Spleen (tissue), 11 donors: ENCODE results near the gene GRK4. TPM values are rescaled to one million over a fixed set of nuclear protein-coding genes. Genes with fewer than 3 reads are reported as not detected.
A peak's percentile ranks its signal among the peaks of the same experiment; 100 is the strongest.

Source experiments
- DNase-seq: peaks from one replicate; pipeline ENCODE4 v3.0.0-alpha.2; 2020
- H3K27ac ChIP-seq, 8 donors: fragments of 200-600 bp; sonication (generic) in 7 of 8; 1 replicate in 4 of 8; 2 replicates in 4 of 8; pipeline versions ENCODE4 v1.5.0 to v1.8.0; 2016 to 2021; ENCODE audit warnings: inconsistent platforms in 4 of 8, mild to moderate bottlenecking in 4 of 8, moderate library complexity in 1 of 8
- H3K27me3 ChIP-seq, 7 donors: fragments of 200-600 bp; sonication (generic) in 6 of 7; replicated peaks in 1 of 7; 1 replicate in 4 of 7; 2 replicates in 3 of 7; pipeline versions ENCODE4 v1.5.0 to v1.8.0; 2016 to 2021; ENCODE audit warnings: inconsistent platforms in 3 of 7, mild to moderate bottlenecking in 1 of 7
- H3K36me3 ChIP-seq, 6 donors: fragments of 200-600 bp; sonication (generic) in 5 of 6; 1 replicate in 4 of 6; 2 replicates in 2 of 6; pipeline versions ENCODE4 v1.5.0 to v1.8.0; 2016 to 2021; ENCODE audit warnings: inconsistent platforms in 2 of 6
- H3K4me1 ChIP-seq, 6 donors: fragments of 200-600 bp; sonication (generic) in 5 of 6; 1 replicate in 3 of 6; 2 replicates in 3 of 6; pipeline versions ENCODE4 v1.5.0 to v1.8.0; 2016 to 2021; ENCODE audit warnings: inconsistent platforms in 3 of 6
- H3K4me3 ChIP-seq, 8 donors: fragments of 200-600 bp; sonication (generic) in 7 of 8; 1 replicate in 4 of 8; 2 replicates in 4 of 8; pipeline versions ENCODE4 v1.5.0 to v1.8.0; 2016 to 2021; ENCODE audit warnings: inconsistent platforms in 4 of 8, mild to moderate bottlenecking in 4 of 8, moderate library complexity in 2 of 8
- H3K9me3 ChIP-seq, 8 donors: fragments of 200-600 bp; sonication (generic) in 7 of 8; 1 replicate in 4 of 8; 2 replicates in 4 of 8; pipeline versions ENCODE4 v1.5.0 to v1.8.0; 2016 to 2021; ENCODE audit warnings: inconsistent platforms in 4 of 8
- CTCF ChIP-seq, 11 experiments: fragments of 200-600 bp in 7 of 11; fragments of 450-650 bp in 4 of 11; sonication (generic) in 4 of 11; IDR thresholded peaks in 8 of 11; conservative IDR thresholded peaks in 3 of 11; 1 replicate in 7 of 11; 2 replicates in 4 of 11; pipeline versions ENCODE4 v1.4.0 to v1.8.0; 2016 to 2021; ENCODE audit warnings: antibody characterized with exemption in 11 of 11, inconsistent platforms in 4 of 11, mild to moderate bottlenecking in 1 of 11
- POLR2A ChIP-seq, 3 donors: fragments of 450-650 bp; IDR thresholded peaks; one replicate each; pipeline ENCODE4 v1.5.1; 2017; ENCODE audit warnings: antibody characterized with exemption in 3 of 3, mild to moderate bottlenecking in 1 of 3
- POLR2AphosphoS5 ChIP-seq, 3 donors: sonication (generic); formaldehyde crosslinking; IDR thresholded peaks; one replicate each; pipeline ENCODE4 v1.5.1; 2017; ENCODE audit warnings: antibody characterized with exemption in 3 of 3
- WGBS, 5 donors: extraction: QIAGEN DNeasy Blood & Tissue Kit in 3 of 5; methylation state at CpG; one replicate each; pipeline versions ENCODE4 v1.1.5 to v1.1.7; 2013 to 2018; 5-methylcytosine and 5-hydroxymethylcytosine counted together
- intact Hi-C: fragments of 100-400 bp; cut with DNase I; formaldehyde crosslinking; loops from one replicate; pipeline ENCODE4 v1.15.0; 2023; ENCODE audit warnings: low total_unique reads
- polyA plus RNA-seq, 3 donors: library from polyadenylated mRNA; stranded (reverse); fragments of 200-250 nt; gene quantifications; one replicate each; pipeline ENCODE4 v1.2.1, GENCODE V29; 2013
- total RNA-seq, 7 donors: library from RNA; depleted of rRNA in 3 of 7; stranded (reverse); fragments of >200 nt in 3 of 7; fragmentation: NEBNext Ultra II Directional in 4 of 7; extraction: Animal tissue kit (Norgen Biotek cat#: 25700) in 4 of 7; gene quantifications; one replicate each; pipeline versions ENCODE4 v1.1.0 to v1.2.1, GENCODE V29; 2016 to 2021
- donor health status: healthy with polysubstance abuse.
- donor health status: DM: no; HTN: no; CAD: no; lungs with moderate emphysema.
- donor health status: DM: no; HTN: no; CAD: no.
- donor health status: Bipolar disorder and iron deficiency.
- donor health status: healthy.
- donor health status: DM: no; HTN: no; CAD: no.
- donor health status: DM: yes; HTN: yes; CAD: no.

Gene GRK4
- total and polyA plus RNA-seq, 10 donors: 1.0 to 4.3 (median 2.2) TPM

- 86 to 92% (median 89%) methylated on average over 17 of the region's 17 CpGs for WGBS, 5 donors
- DNase-seq: no peak
- Histone ChIP-seq H3K27ac (peak overlapping the region in 4 of 8 donors; percentile 11 to 28 (median 22)), H3K27me3 (no peaks in the 10 kb centered on the region), H3K9me3 (no peaks in the 10 kb centered on the region), H3K4me3 (no peak overlapping the region), H3K36me3 (no peaks in the 10 kb centered on the region), H3K4me1 (no peaks in the 10 kb centered on the region)
- no peak for TF ChIP-seq CTCF (IDR thresholded peaks at IDR 0.05 in 8 of 11, conservative IDR thresholded peaks at IDR 0.05 in 3 of 11)
- no peak for TF ChIP-seq POLR2A (IDR thresholded peaks at IDR 0.05)
- TF ChIP-seq POLR2AphosphoS5 (IDR thresholded peaks at IDR 0.05): no peak
- intact Hi-C loops: no loop called here
Measured at GRCh38 chr4:3011456-3012220, 48.3 kb downstream of the GRK4 start.

DNA sequence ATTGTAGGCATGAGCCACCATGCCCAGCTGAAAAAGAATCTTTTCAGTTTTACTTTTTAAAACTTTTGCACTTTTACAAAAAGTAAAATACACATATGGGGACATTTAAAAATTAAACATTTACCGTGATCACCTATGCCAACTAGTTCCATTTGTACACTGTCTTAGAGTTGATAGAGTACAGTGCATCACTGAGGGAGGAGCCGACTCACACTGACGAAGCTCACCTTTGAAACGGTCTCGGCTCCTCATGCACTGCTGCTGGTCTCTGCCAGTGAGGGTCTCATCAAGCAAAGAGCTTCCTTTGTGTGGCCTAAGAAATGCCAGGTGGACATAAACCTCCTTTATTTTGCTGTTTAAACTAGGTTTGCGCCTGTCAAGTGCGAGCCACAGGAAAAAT, 50.0 kb downstream of the GRK4 start:
- Histone ChIP-seq H3K36me3 (no peaks in the 10 kb centered on the region), H3K27ac (no peak overlapping the region), H3K4me3 (no peak overlapping the region), H3K4me1 (no peaks in the 10 kb centered on the region), H3K9me3 (no peaks in the 10 kb centered on the region), H3K27me3 (no peaks in the 10 kb centered on the region)
- intact Hi-C loops: no loop called here
- WGBS, 5 donors: 91 to 97% (median 92%) methylated on average over 7 of the region's 7 CpGs
- no peak for DNase-seq
- TF ChIP-seq POLR2AphosphoS5 (IDR thresholded peaks at IDR 0.05): no peak
- TF ChIP-seq CTCF (IDR thresholded peaks at IDR 0.05 in 8 of 11, conservative IDR thresholded peaks at IDR 0.05 in 3 of 11): no peak
- TF ChIP-seq POLR2A (IDR thresholded peaks at IDR 0.05): no peak

- no peaks in the 10 kb centered on the region for H3K4me1 ChIP-seq
- H3K27me3 ChIP-seq: no peaks in the 10 kb centered on the region
- no peaks in the 10 kb centered on the region for H3K9me3 ChIP-seq
- 71 to 81% (median 74%) methylated on average over 8 of the region's 8 CpGs for WGBS, 5 donors
- intact Hi-C loops: no loop called here
- H3K36me3 ChIP-seq: no peaks in the 10 kb centered on the region
- H3K27ac ChIP-seq: no peak overlapping the region
- TF ChIP-seq CTCF (IDR thresholded peaks at IDR 0.05 in 8 of 11, conservative IDR thresholded peaks at IDR 0.05 in 3 of 11) (no peak), POLR2AphosphoS5 (IDR thresholded peaks at IDR 0.05) (no peak), POLR2A (IDR thresholded peaks at IDR 0.05) (no peak)
- DNase-seq: no peak
- H3K4me3 ChIP-seq: no peak overlapping the region
Measured at GRCh38 chr4:3013839-3014350, 50.5 kb downstream of the GRK4 start.

DNA sequence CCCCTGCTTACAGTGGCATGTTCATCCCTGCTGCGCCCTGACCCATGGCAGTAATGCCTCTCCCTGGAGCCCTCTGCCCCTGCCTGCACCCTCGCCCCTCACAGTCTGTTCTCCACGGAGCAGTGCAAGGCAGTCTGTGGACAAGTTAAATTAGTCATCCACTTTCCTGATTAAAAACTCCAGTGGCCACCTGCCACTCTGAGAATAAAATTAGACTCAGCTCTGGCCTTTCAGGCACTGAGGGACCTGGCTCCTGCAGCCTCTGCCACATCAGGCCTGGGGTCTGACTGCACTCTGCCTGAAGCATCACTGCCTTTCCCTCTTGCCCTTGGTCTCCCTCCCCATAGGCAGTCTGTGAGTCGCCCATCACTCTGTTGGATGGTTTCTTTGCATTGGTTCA, 53.6 kb downstream of the GRK4 start:
- Histone ChIP-seq H3K4me1 (no peaks in the 10 kb centered on the region), H3K4me3 (no peak overlapping the region), H3K27ac (no peak overlapping the region), H3K27me3 (no peaks in the 10 kb centered on the region), H3K9me3 (no peaks in the 10 kb centered on the region), H3K36me3 (no peaks in the 10 kb centered on the region)
- 80 to 87% (median 86%) methylated on average over 4 of the region's 4 CpGs for WGBS, 5 donors
- TF ChIP-seq POLR2A (IDR thresholded peaks at IDR 0.05) (no peak), POLR2AphosphoS5 (IDR thresholded peaks at IDR 0.05) (no peak), CTCF (IDR thresholded peaks at IDR 0.05 in 8 of 11, conservative IDR thresholded peaks at IDR 0.05 in 3 of 11) (no peak)
- intact Hi-C loops: no loop called here
- DNase-seq: no peak
